ENCODE data around the gene PLCB1.
"Not testable (repeated sequence)": the region's sequence is repeated elsewhere in the genome, so short reads cannot be mapped to it uniquely, and the experiment has no call there.

The PLCB1 gene

GRCh38 chr20:8156235-8157079 is 24.4 kb downstream of the PLCB1 start:
- H3K9me3 Mint-ChIP-seq, result no peaks in the 10 kb centered on the region
- peaks cover 41% of the 10 kb centered on the region for H3K4me1 Mint-ChIP-seq (ENCODE audit: low read depth)
- intact Hi-C loops (cut with micrococcal nuclease), result no loop called here
- H3K27me3 Mint-ChIP-seq, result no peaks in the 10 kb centered on the region
- no peaks in the 10 kb centered on the region for H3K36me3 Mint-ChIP-seq (ENCODE audit: low read depth)
- no peak overlapping the region for H3K27ac Mint-ChIP-seq
- no peak overlapping the region for H3K4me3 Mint-ChIP-seq

DNA sequence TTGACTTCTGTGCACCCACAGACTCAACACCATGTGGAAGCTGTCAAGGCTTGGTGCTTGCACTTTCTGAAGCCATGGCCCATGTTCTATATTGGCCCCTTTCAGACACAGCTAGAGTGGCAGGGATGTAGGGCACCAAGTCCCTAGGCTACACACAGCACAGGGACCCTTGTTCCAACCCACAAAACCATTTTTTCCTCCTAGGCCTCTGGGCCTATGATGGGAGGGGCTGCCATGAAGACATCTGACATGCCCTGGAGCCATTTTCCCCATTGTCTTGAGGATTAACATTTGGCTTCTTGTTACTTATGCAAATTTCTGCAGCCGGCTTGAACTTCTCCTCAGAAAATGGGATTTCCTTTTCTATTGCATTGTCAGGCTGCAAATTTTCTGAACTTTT is 27.2 kb downstream of the PLCB1 start:
- intact Hi-C loops (cut with micrococcal nuclease); H3K9me3 Mint-ChIP-seq; H3K27me3 Mint-ChIP-seq; H3K4me3 Mint-ChIP-seq; H3K27ac Mint-ChIP-seq; H3K36me3 Mint-ChIP-seq (ENCODE audit: low read depth): not testable (repeated sequence)
- H3K4me1 Mint-ChIP-seq (ENCODE audit: low read depth), result peaks cover 31% of the 10 kb centered on the region

GRCh38 chr20:8161264-8162071 is 29.4 kb downstream of the PLCB1 start:
- H3K4me1 Mint-ChIP-seq (ENCODE audit: low read depth), result peaks cover 12% of the 10 kb centered on the region
- H3K27ac Mint-ChIP-seq, result no peak overlapping the region
- intact Hi-C loops (cut with micrococcal nuclease), result no loop called here
- H3K27me3 Mint-ChIP-seq, result no peaks in the 10 kb centered on the region
- H3K4me3 Mint-ChIP-seq, result no peak overlapping the region
- H3K9me3 Mint-ChIP-seq, result no peaks in the 10 kb centered on the region
- no peaks in the 10 kb centered on the region for H3K36me3 Mint-ChIP-seq (ENCODE audit: low read depth)

DNA sequence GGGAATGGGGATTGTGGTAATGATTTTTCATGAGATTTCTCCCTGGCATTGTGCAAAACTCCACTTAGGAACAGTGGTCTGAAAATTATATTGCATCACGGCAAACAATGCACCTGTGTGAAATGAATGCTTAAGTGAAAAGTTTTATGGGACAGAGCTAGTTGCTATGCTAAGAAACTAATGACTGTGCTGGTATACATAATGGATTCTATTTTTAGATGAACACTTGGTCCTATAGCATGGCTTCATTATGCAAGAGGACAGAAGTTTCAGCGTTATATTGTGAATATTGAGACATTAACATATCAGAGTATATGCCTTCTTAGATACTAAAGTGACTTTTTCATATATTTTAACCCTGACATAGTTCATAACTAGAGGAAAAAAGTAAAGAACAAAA is 30.5 kb downstream of the PLCB1 start:
- no peaks in the 10 kb centered on the region for H3K27me3 Mint-ChIP-seq
- H3K4me3 Mint-ChIP-seq, result no peak overlapping the region
- no peak overlapping the region for H3K27ac Mint-ChIP-seq
- no peaks in the 10 kb centered on the region for H3K36me3 Mint-ChIP-seq (ENCODE audit: low read depth)
- intact Hi-C loops (cut with micrococcal nuclease), result no loop called here
- H3K4me1 Mint-ChIP-seq (ENCODE audit: low read depth), result peaks cover 6% of the 10 kb centered on the region
- H3K9me3 Mint-ChIP-seq, result no peaks in the 10 kb centered on the region

DNA sequence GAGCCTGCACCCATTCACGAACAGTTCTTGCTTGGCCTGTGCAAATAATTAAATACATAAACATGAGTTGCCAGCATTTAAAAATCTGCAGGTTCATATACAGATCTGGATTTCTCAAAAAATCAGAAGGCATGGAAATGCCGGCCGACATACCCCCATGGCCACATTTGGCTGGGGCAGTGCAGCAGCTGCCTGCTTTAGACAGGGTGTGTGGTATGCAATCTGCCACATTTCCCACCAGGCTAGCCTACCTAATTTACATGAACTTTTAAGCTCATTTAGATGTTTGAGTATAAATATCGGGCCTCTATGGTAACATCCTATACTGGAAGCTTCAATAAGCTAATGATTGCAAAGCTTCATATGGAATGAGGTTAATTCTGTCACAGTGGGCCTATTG is 31.5 kb downstream of the PLCB1 start:
- H3K9me3 Mint-ChIP-seq, result no peaks in the 10 kb centered on the region
- no peak overlapping the region for H3K27ac Mint-ChIP-seq
- intact Hi-C loops (cut with micrococcal nuclease), result no loop called here

DNA sequence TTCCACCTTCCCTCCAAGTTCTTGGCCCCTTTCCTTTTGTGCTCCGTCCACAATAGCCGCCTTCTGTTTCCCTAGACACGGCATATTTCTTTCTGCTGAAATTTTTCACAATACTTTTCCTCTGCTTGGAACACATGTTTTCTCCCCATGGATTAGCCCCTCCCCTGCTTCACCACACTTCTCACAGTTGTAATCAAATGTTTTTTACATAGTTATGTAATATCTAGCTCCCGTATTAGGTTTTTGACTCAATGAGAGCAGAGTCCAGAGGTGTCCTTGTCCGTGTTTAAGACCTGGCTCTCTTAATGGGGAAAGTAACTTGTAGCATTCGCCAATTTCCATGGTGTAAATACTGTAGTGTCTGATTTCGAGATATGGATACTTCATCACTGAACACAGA is 34.7 kb downstream of the PLCB1 start:
- no peaks in the 10 kb centered on the region for H3K9me3 Mint-ChIP-seq
- H3K4me1 Mint-ChIP-seq (ENCODE audit: low read depth), result peaks cover 6% of the 10 kb centered on the region
- H3K36me3 Mint-ChIP-seq (ENCODE audit: low read depth), result no peaks in the 10 kb centered on the region
- no peak overlapping the region for H3K4me3 Mint-ChIP-seq
- no peak overlapping the region for H3K27ac Mint-ChIP-seq
- intact Hi-C loops (cut with micrococcal nuclease), result no loop called here
- H3K27me3 Mint-ChIP-seq, result no peaks in the 10 kb centered on the region

More for the DNA sequence above, 31.5 kb downstream of the PLCB1 start:
- no peaks in the 10 kb centered on the region for H3K36me3 Mint-ChIP-seq (ENCODE audit: low read depth)
- H3K4me3 Mint-ChIP-seq, result no peak overlapping the region
- peaks cover 6% of the 10 kb centered on the region for H3K4me1 Mint-ChIP-seq (ENCODE audit: low read depth)
- no peaks in the 10 kb centered on the region for H3K27me3 Mint-ChIP-seq

DNA sequence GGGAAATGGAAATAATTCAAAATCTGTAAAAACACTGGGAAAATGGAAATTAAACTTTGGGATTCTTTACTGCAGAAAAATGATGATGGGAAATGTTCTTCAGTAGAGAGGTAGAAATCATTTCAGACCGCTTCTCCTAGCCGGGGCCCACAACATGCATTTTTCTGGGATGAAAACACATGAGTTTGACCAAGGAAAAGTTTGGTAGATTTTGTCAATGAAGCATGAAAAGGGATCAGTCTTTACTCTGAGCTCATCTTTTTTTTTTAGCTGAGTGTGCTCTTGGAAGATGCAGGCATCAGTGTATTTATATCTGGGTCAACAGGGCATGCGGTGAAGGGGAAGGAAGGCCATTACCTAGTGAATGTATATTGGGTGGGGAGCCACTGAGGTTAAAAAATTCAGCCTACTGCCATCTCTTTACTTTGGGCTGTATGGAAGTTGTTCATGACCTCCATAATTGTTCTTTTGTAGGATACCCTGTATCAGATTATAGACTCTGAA is 36.8 kb downstream of the PLCB1 start:
- Mint-ChIP-seq H3K27ac (no peak overlapping the region), H3K27me3 (no peaks in the 10 kb centered on the region), H3K4me3 (no peak overlapping the region), H3K9me3 (no peaks in the 10 kb centered on the region), H3K4me1 (ENCODE audit: low read depth) (no peaks in the 10 kb centered on the region), H3K36me3 (ENCODE audit: low read depth) (no peaks in the 10 kb centered on the region)
- intact Hi-C loops (cut with micrococcal nuclease), result no loop called here

DNA sequence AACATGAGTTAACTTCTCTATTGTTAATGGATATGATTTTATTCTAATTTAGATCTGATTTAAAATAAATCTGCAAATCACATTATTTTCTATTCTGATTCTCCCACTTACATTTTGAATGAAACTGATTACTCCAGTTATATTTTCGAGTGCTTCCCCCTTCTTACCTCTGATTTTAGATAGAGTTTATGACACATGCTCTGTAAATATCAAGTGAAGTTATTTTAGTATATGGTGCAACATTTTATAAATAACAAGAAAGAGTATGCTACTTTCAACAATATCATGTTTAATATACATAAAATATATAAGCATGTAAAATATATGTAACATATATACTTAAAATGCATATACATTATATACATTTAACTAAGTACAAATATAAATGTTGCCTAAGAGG is 38.9 kb downstream of the PLCB1 start:
- no peak overlapping the region for H3K27ac Mint-ChIP-seq

GRCh38 chr20:8172191-8172590 is 40.1 kb downstream of the PLCB1 start:
- Mint-ChIP-seq H3K9me3 (no peaks in the 10 kb centered on the region), H3K4me1 (ENCODE audit: low read depth) (no peaks in the 10 kb centered on the region), H3K36me3 (ENCODE audit: low read depth) (no peaks in the 10 kb centered on the region), H3K4me3 (no peak overlapping the region), H3K27ac (no peak overlapping the region), H3K27me3 (no peaks in the 10 kb centered on the region)
- intact Hi-C loops (cut with micrococcal nuclease), result no loop called here

More for the DNA sequence above, 38.9 kb downstream of the PLCB1 start:
- no peak overlapping the region for H3K4me3 Mint-ChIP-seq
- no peaks in the 10 kb centered on the region for H3K4me1 Mint-ChIP-seq (ENCODE audit: low read depth)
- intact Hi-C loops (cut with micrococcal nuclease), result no loop called here
- H3K27me3 Mint-ChIP-seq, result no peaks in the 10 kb centered on the region
- H3K9me3 Mint-ChIP-seq, result no peaks in the 10 kb centered on the region
- no peaks in the 10 kb centered on the region for H3K36me3 Mint-ChIP-seq (ENCODE audit: low read depth)

DNA sequence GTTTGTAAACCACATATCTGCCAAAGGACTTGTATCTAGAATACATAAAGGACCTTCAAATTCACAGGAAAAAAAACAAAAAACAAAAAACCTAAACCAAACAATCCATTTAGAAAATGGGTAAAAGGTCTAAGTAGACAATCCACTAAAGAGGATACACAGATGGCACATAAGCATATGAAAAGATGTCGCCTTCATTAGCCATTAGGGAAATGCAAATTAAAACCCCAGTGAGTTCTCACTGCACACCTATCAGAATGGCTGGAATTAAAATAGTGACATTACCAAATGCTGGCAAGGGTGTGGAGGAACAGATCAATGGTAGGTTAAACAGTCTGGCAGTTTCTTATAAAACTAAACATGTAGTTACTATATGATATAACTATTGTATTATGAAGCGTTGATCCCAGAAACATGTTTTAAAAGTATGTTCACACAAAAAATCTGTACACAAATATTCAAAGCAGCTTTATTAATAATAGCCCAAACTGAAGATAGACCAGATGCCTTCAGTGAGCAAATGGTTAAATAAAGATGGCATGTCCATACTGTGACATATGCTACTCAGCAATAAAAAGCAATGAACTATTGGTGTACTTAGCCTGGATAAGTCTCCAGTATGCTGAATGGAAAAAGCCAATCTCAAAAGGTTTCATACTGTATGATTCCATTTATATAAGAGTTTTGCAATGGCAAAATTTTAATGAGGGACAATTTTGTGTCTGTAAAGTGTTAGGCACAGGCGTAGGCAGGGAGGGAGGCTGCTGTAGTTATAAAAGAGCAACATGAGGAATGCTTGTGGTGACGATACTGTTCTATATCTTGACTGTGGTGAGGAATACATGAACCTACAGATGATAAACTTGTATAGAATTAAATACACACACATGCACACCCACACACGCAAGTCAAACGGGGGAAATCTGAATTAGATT is 43.9 kb downstream of the PLCB1 start:
- no peak overlapping the region for H3K4me3 Mint-ChIP-seq
- intact Hi-C loops (cut with micrococcal nuclease), result no loop called here
- H3K36me3 Mint-ChIP-seq (ENCODE audit: low read depth), result no peaks in the 10 kb centered on the region

DNA sequence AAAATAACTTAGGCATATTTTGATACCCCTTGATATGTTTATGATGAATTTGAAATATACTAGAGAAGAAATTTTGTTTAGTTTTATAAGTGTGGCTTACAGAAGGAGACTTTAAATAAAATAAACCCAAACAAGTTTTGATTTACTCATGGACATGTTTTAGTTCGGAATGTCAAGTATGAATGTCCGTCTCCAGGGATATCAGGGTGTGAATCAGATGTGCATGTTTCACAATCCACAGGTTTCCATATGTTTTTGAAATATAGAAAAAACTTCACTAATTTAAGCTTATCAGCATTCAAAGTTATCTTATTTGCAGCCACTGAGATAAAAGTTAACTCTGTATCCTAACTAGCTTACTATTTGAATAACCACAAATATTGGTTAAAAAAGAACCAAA is 51.5 kb downstream of the PLCB1 start:
- H3K27ac Mint-ChIP-seq, result no peak overlapping the region
- no peaks in the 10 kb centered on the region for H3K27me3 Mint-ChIP-seq
- H3K9me3 Mint-ChIP-seq, result no peaks in the 10 kb centered on the region
- no peak overlapping the region for H3K4me3 Mint-ChIP-seq
- H3K36me3 Mint-ChIP-seq (ENCODE audit: low read depth), result no peaks in the 10 kb centered on the region
- intact Hi-C loops (cut with micrococcal nuclease), result no loop called here
- no peaks in the 10 kb centered on the region for H3K4me1 Mint-ChIP-seq (ENCODE audit: low read depth)

More for the DNA sequence above, 43.9 kb downstream of the PLCB1 start:
- no peaks in the 10 kb centered on the region for H3K27me3 Mint-ChIP-seq
- H3K4me1 Mint-ChIP-seq (ENCODE audit: low read depth), result no peaks in the 10 kb centered on the region
- no peak overlapping the region for H3K27ac Mint-ChIP-seq
- H3K9me3 Mint-ChIP-seq, result no peaks in the 10 kb centered on the region

DNA sequence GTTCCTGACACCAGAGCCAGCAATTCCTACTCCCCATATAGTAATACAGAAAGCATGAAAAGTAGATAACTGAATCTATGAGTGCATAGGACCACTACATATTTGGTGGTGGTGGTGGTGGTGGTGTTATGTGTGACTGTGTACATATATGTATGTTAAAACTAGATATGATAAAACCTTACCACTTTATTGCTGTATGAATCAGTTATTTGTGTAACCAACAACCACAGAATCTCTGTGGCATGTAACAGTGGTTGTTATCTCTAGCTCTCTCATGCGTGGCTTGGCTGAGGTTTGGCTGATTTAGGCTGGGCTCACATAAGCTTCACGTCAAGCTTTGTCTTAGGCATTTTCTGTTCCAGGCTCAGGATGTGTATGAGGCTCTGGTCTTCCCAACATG is 55.7 kb downstream of the PLCB1 start:
- H3K4me1 Mint-ChIP-seq (ENCODE audit: low read depth), result no peaks in the 10 kb centered on the region
- no peaks in the 10 kb centered on the region for H3K36me3 Mint-ChIP-seq (ENCODE audit: low read depth)
- no peak overlapping the region for H3K4me3 Mint-ChIP-seq
- H3K9me3 Mint-ChIP-seq, result peaks cover 7% of the 10 kb centered on the region
- intact Hi-C loops (cut with micrococcal nuclease), result no loop called here
- no peak overlapping the region for H3K27ac Mint-ChIP-seq
- H3K27me3 Mint-ChIP-seq, result no peaks in the 10 kb centered on the region

GRCh38 chr20:8190043-8190880 is 58.2 kb downstream of the PLCB1 start:
- no peaks in the 10 kb centered on the region for H3K36me3 Mint-ChIP-seq (ENCODE audit: low read depth)
- no peaks in the 10 kb centered on the region for H3K4me1 Mint-ChIP-seq (ENCODE audit: low read depth)
- H3K27me3 Mint-ChIP-seq, result no peaks in the 10 kb centered on the region
- peaks cover 20% of the 10 kb centered on the region for H3K9me3 Mint-ChIP-seq
- H3K27ac Mint-ChIP-seq, result no peak overlapping the region
- no peak overlapping the region for H3K4me3 Mint-ChIP-seq
- intact Hi-C loops (cut with micrococcal nuclease), result no loop called here

Data from dendritic cell treated with granulocyte-macrophage colony-stimulating factor and Interleukin-4, amounts not matched to agents 40 ng/mL and 50 ng/mL, for 4 days (primary cell).